CD8-positive, alpha-beta memory T cell (primary cell): Measurements from ENCODE around the gene MEIS1. TPM values are rescaled to one million over a fixed set of nuclear protein-coding genes. Genes with fewer than 3 reads are reported as not detected.

Experiments used
- CTCF ChIA-PET: fragments of 350-600 bp; sonication (Branson Sonifier 250); formaldehyde crosslinking; loops from one replicate; lab custom pipeline; 2021; ENCODE audit warnings: antibody characterized with exemption; lab: Charles Lee
- POLR2A ChIA-PET: fragments of 350-600 bp; sonication (Branson Sonifier 250); formaldehyde crosslinking; loops from one replicate; lab custom pipeline; 2021; ENCODE audit warnings: antibody characterized with exemption; lab: Charles Lee
- DNase-seq, 5 donors: peaks; one replicate each; pipeline versions ENCODE4 v3.0.0 to v3.0.0-alpha.2; 2020 to 2022; ENCODE audit warnings: mixed read lengths in 1 of 5
- H3K27ac ChIP-seq: one replicate; pipeline ENCODE4 v1.7.0; 2013; ENCODE audit warnings: low read depth, mild to moderate bottlenecking, low read length, moderate library complexity
- H3K27me3 ChIP-seq: 2 replicates; pipeline ENCODE4 v1.7.0; 2013; ENCODE audit warnings: low read length, mild to moderate bottlenecking; ENCODE audit not compliant: insufficient read depth, poor library complexity, severe bottlenecking
- H3K36me3 ChIP-seq: 2 replicates; pipeline ENCODE4 v1.7.0; 2013; ENCODE audit warnings: mild to moderate bottlenecking, low read length, moderate library complexity; ENCODE audit not compliant: insufficient read depth
- H3K4me1 ChIP-seq: 2 replicates; pipeline ENCODE4 v1.7.0; 2013; ENCODE audit warnings: mild to moderate bottlenecking, low read length, moderate library complexity; ENCODE audit not compliant: insufficient read depth
- H3K4me3 ChIP-seq: 2 replicates; pipeline ENCODE4 v1.7.0; 2013; ENCODE audit warnings: mild to moderate bottlenecking, low read length
- H3K9me3 ChIP-seq: 2 replicates; pipeline ENCODE4 v1.7.0; 2013; ENCODE audit warnings: mild to moderate bottlenecking, low read length
- H3K27ac Mint-ChIP-seq, 8 donors: one replicate each; pipeline ENCODE4 v1.8.0; 2020 to 2021; ENCODE audit warnings: mixed read lengths in 8 of 8, mild to moderate bottlenecking in 6 of 8, inconsistent platforms in 3 of 8, moderate library complexity in 3 of 8
- H3K27me3 Mint-ChIP-seq, 2 donors: one replicate each; pipeline ENCODE4 v1.8.0; 2020 to 2021; ENCODE audit warnings: mixed read lengths in 2 of 2, mild to moderate bottlenecking in 1 of 2, moderate library complexity in 1 of 2
- H3K36me3 Mint-ChIP-seq, 3 donors: one replicate each; pipeline ENCODE4 v1.8.0; 2020 to 2021; ENCODE audit warnings: mixed read lengths in 3 of 3, inconsistent platforms in 1 of 3, mild to moderate bottlenecking in 1 of 3
- H3K4me1 Mint-ChIP-seq, 3 donors: one replicate each; pipeline ENCODE4 v1.8.0; 2020 to 2021; ENCODE audit warnings: mixed read lengths in 3 of 3, inconsistent platforms in 1 of 3, mild to moderate bottlenecking in 1 of 3
- H3K4me3 Mint-ChIP-seq, 7 donors: one replicate each; pipeline ENCODE4 v1.8.0; 2020 to 2021; ENCODE audit warnings: mixed read lengths in 7 of 7, mild to moderate bottlenecking in 6 of 7, moderate library complexity in 4 of 7, inconsistent platforms in 2 of 7
- H3K9me3 Mint-ChIP-seq, 5 donors: one replicate each; pipeline ENCODE4 v1.8.0; 2020 to 2022; ENCODE audit warnings: mixed read lengths in 5 of 5, mild to moderate bottlenecking in 3 of 5, moderate library complexity in 2 of 5, inconsistent platforms in 1 of 5
- polyA plus RNA-seq: library from polyadenylated mRNA; unstranded; fragments of 300-500 nt; fragmentation: Illumina TruSeq; gene quantifications from one replicate; pipeline ENCODE4 v1.2.3, GENCODE V29; 2021
- total RNA-seq, 2 experiments: library from RNA; stranded (reverse); gene quantifications; one replicate each; pipeline ENCODE4 v1.2.3, GENCODE V29; 2021

Gene MEIS1
- total and polyA plus RNA-seq, 3 experiments from 2014 or later = not detected

DNA sequence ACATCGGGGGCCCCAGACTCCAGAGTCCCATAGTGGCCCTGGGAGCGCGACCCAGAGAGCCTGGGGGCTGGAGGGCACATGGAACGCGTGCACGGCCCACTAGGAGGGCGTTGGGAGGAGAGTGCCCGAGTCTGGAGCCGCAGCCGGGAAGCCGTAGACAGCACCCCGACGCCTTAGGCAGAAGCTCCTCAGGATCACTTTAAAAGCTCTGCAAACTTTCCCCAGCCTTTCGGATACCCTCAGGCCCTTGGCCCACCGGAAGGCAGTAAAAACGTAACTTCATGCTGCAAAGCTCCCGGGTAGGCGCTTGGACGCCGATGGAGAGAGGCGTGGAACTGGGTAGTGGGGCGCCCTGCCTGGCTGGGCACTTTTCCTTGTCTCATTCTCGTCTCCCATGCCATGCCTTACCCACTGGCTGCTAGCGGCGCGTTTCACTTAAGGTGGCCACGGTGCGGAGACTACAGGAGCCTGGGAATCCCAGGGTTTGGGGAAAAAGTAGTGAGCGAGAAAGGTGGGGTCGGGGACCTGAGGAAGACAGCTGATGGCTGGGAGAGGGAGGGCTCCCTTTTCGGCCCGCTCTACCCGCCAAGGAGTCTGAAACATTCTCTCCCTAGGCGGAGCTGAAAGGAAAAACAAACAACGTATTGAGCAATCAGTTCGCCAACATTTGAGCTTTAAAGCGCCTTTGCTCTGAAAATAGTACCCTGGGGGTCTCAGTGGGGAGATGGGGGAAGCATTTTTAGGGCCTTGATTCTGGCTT is 141.8 kb downstream of the MEIS1 start:
- POLR2A ChIA-PET = no interaction called here
- Histone ChIP-seq H3K27ac (no peak overlapping the region), H3K4me3 (no peak overlapping the region), H3K4me1 (no peaks in the 10 kb centered on the region), H3K36me3 (no peaks in the 10 kb centered on the region), H3K27me3 (peaks cover 16% of the 10 kb centered on the region), H3K9me3 (no peaks in the 10 kb centered on the region)
- Mint-ChIP-seq H3K27ac (no peak overlapping the region), H3K27me3 (peaks cover 32 to 62% of the 10 kb centered on the region in 2 donors), H3K9me3 (peaks cover 0 to 11% (median 7%) of the 10 kb centered on the region in 5 donors), H3K4me3 (no peak overlapping the region), H3K36me3 (no peaks in the 10 kb centered on the region), H3K4me1 (peaks cover 0 to 3% (median 1%) of the 10 kb centered on the region in 3 donors)
- no peak for DNase-seq
- CTCF ChIA-PET = no interaction called here

DNA sequence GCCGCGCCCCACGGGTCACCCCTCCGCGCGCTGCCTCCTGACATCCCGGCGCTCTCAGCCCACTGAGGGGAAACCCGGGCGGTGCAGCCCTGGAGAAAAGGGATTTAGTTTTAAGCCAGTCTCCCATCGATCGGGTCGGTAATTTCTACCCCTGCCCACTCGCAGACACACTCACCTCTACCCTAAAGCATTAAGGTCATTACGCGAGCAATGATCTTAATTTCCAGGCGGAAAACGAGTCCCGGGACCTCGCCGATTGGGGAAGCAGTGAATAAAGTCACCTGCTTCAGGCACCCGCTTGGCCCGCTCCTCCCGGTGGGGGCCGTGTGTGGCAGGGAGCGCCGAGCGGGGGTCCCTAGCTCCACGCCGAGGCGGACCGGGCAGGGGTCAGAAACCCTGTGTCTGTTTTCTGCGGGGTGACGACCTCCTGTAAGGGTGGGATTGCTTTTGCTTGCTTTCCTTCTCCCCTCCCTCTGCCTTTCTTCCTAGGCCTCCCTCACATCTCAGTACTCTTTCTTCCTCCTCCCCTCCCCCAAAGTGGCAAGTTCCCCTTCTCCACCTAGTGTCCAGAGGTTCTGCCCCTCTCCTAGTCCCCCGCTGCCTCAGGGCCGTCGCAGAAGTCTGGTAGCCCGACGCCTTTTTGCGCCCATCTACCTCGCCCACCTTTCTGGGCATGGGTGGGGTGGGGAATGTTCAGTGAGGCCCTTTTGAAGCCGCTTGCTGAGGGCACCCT is 142.6 kb downstream of the MEIS1 start:
- POLR2A ChIA-PET = no interaction called here
- no peaks in the 10 kb centered on the region for H3K9me3 ChIP-seq
- Mint-ChIP-seq H3K27ac (no peak overlapping the region), H3K27me3 (peaks cover 32 to 62% of the 10 kb centered on the region in 2 donors), H3K4me1 (peaks cover 0 to 3% (median 1%) of the 10 kb centered on the region in 3 donors), H3K4me3 (no peak overlapping the region), H3K9me3 (peaks cover 0 to 10% (median 7%) of the 10 kb centered on the region in 5 donors), H3K36me3 (no peaks in the 10 kb centered on the region)
- H3K4me1 ChIP-seq = no peaks in the 10 kb centered on the region
- peaks cover 16% of the 10 kb centered on the region for H3K27me3 ChIP-seq
- H3K27ac ChIP-seq = no peak overlapping the region
- H3K36me3 ChIP-seq = no peaks in the 10 kb centered on the region
- H3K4me3 ChIP-seq = no peak overlapping the region
- no peak for DNase-seq
- CTCF ChIA-PET = no interaction called here

DNA sequence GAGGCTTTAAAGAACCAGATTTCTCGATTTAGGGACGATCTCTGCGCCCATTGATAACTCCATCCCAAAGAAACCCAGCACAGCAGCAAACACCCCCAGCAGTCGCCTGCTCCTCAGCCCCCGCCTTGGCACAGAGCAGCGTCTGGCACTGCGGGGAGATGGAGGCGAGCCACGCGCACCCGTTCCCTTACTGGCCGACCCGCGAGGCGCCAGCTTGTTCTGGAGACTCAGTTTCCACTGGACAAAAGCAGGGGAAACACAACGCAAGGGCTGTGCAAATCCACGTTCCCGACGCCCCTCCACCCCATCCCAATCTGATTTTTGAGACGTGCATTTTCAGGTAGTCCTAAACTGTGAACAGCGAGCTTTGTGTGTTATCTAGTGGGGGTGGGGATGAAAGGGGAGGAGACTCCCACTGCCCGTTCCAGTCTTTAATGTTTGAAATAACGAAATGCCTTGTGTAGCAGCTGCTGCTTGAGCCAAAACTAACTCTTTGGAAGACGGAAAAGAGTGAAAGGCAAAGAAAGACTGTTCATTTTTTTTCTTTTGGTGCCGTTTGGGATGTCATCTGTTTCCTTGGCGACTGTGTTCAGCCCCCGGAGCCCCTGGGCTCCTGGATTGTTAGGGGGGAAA is 143.2 kb downstream of the MEIS1 start:
- Histone ChIP-seq H3K9me3 (no peaks in the 10 kb centered on the region), H3K36me3 (no peaks in the 10 kb centered on the region), H3K4me3 (no peak overlapping the region), H3K4me1 (no peaks in the 10 kb centered on the region), H3K27me3 (peaks cover 21% of the 10 kb centered on the region), H3K27ac (no peak overlapping the region)
- Mint-ChIP-seq H3K36me3 (no peaks in the 10 kb centered on the region), H3K9me3 (peaks cover 0 to 10% (median 7%) of the 10 kb centered on the region in 5 donors), H3K4me1 (peaks cover 0 to 3% (median 1%) of the 10 kb centered on the region in 3 donors), H3K27me3 (peaks cover 32 to 62% of the 10 kb centered on the region in 2 donors), H3K27ac (no peak overlapping the region), H3K4me3 (no peak overlapping the region)
- DNase-seq = no peak
- ChIA-PET CTCF (no interaction called here), POLR2A (no interaction called here)

DNA sequence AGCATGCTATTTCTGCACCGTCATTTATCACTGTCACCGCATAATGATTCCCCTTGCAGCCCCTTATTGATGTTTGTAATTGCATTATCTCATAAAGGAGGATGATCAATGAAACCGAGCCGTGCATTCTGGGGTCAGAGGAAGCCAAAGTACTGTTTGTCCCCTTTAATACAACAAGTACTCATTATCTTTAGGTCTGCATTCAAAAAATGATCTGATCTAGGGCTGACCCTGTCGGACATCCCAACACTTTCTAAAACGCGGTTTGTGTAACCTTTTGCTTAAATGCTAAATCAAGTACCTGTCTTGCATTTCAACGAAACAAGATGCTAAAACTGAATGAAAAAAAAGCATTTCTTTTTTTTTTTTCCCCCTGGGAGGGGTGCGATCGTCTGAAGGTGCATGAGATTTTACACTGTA is 143.8 kb downstream of the MEIS1 start:
- H3K27ac ChIP-seq = no peak overlapping the region
- CTCF ChIA-PET = no interaction called here
- no peaks in the 10 kb centered on the region for H3K9me3 ChIP-seq
- H3K36me3 ChIP-seq = no peaks in the 10 kb centered on the region
- no peaks in the 10 kb centered on the region for H3K4me1 ChIP-seq
- no peaks in the 10 kb centered on the region for H3K36me3 Mint-ChIP-seq
- H3K4me1 Mint-ChIP-seq = peaks cover 0 to 3% (median 1%) of the 10 kb centered on the region in 3 donors
- no peak overlapping the region for H3K4me3 Mint-ChIP-seq
- POLR2A ChIA-PET = no interaction called here
- no peak overlapping the region for H3K4me3 ChIP-seq
- peaks cover 26% of the 10 kb centered on the region for H3K27me3 ChIP-seq
- H3K27ac Mint-ChIP-seq = no peak overlapping the region
- H3K27me3 Mint-ChIP-seq = peaks cover 32 to 59% of the 10 kb centered on the region in 2 donors
- H3K9me3 Mint-ChIP-seq = peaks cover 0 to 10% (median 7%) of the 10 kb centered on the region in 5 donors
- DNase-seq = no peak

DNA sequence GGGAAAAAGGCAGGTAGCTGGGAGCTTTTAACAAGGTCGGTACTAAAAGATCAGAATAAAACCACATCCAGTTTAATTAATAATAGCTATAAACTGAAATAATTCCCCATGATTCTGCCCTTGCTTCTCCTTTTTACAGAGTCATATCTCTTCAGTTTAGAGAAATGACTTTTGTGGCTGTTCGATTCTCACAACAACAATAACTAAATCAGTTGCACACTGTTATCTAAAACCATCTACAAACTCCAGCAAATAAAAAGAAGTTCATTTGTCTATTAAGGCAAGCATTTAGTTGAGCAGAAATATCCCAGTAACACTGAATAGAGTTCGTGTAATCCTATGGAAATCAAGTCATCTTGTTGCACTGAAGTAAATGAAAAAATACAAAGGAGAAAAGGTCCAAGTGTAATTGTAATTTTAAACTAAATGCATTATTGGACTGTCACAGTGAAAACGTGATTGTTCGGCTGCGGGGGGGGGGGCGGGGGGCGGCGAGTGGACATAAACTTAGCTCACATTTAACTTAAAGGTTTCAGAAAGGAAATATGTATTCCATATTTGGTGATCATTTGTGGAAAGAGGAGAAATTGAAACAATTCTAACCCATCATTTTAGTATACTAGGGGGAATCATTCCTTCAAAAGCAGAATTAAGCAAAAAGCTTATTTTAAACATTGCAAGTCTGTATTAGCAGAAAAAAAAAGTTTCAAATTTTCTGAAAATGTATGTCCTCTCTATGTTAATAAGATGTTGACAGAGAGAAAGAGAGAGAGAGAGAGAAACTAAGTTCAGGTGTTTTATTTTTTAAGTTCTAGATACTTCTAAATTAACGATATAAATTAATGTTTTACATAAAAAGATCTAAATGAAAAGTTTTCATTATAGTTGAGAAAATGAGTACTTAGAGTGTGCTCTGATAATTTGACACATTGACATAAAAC is 144.5 kb downstream of the MEIS1 start:
- no peaks in the 10 kb centered on the region for H3K4me1 ChIP-seq
- no peak for DNase-seq
- no peaks in the 10 kb centered on the region for H3K36me3 ChIP-seq
- no peak overlapping the region for H3K4me3 ChIP-seq
- H3K27me3 ChIP-seq = peaks cover 26% of the 10 kb centered on the region
- H3K9me3 Mint-ChIP-seq = peaks cover 0 to 10% (median 7%) of the 10 kb centered on the region in 5 donors
- H3K27ac ChIP-seq = no peak overlapping the region
- peaks cover 0 to 3% (median 1%) of the 10 kb centered on the region in 3 donors for H3K4me1 Mint-ChIP-seq
- ChIA-PET CTCF (no interaction called here), POLR2A (no interaction called here)
- peaks cover 30 to 54% of the 10 kb centered on the region in 2 donors for H3K27me3 Mint-ChIP-seq
- no peak overlapping the region for H3K27ac Mint-ChIP-seq
- no peaks in the 10 kb centered on the region for H3K9me3 ChIP-seq
- no peaks in the 10 kb centered on the region for H3K36me3 Mint-ChIP-seq
- H3K4me3 Mint-ChIP-seq = no peak overlapping the region

DNA sequence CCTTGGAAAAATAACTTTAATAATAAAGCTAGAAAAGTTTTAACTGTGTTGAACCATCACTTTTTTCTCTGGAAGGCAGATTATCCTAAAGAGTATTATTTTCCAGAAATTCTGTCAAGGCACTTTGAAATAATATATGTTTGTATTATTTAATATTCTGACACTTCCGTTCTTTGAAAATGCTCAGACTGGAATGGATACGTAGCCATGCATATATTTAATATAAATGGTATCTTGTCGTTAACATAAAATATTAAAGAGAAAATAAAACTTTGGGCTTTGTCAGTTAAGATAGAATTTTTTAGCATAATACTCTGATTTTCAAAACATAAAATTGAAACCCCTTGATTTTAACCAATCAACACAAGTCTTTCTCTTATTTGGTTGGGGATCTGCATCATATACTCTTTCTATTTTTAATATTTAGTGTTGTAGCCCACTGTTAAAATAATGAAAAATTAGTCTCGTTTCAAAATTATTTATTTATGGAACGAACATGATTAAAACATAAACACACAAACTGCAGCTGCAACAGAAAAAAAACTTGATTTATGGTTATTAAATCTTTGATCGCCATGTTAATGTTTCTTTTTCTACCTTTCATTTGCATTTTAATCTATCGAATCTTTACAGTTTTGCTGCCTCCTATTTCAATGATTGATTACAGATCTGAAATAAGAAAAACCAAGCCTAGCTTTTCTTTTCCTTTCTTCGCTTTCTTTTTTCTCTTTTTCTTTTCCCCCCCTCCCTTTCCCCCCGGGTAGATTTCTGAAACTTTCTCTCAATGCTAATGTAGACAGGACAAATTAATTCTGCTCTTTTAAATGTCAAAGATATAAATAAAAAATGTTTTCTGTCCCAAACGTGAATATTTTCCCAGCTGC is 145.5 kb downstream of the MEIS1 start:
- Mint-ChIP-seq H3K4me1 (peaks cover 0 to 1% (median 0%) of the 10 kb centered on the region in 3 donors), H3K27me3 (peaks cover 25 to 47% of the 10 kb centered on the region in 2 donors), H3K36me3 (no peaks in the 10 kb centered on the region), H3K27ac (peak overlapping the region in 1 of 8 donors; percentile 41), H3K4me3 (no peak overlapping the region), H3K9me3 (peaks cover 0 to 10% (median 3%) of the 10 kb centered on the region in 5 donors)
- Histone ChIP-seq H3K4me1 (no peaks in the 10 kb centered on the region), H3K27me3 (peaks cover 20% of the 10 kb centered on the region), H3K4me3 (no peak overlapping the region), H3K27ac (no peak overlapping the region), H3K36me3 (no peaks in the 10 kb centered on the region), H3K9me3 (no peaks in the 10 kb centered on the region)
- CTCF ChIA-PET = no interaction called here
- DNase-seq = no peak
- POLR2A ChIA-PET = no interaction called here
